Smooth muscle cell (in vitro differentiated cells): ENCODE data around the gene ABCB8. TPM values are rescaled to one million over a fixed set of nuclear protein-coding genes. Genes with fewer than 3 reads are reported as not detected.

Source experiments
- DNase-seq: peaks from one replicate; lab custom pipeline; 2025; ENCODE audit not compliant: unreplicated experiment; lab: John Stamatoyannopoulos, UW
- H2AFZ ChIP-seq: fragments of 200-600 bp; sonication (generic); 2 replicates; pipeline ENCODE4 v1.6.0; 2016; ENCODE audit warnings: antibody characterized with exemption, low read depth, mild to moderate bottlenecking
- H3F3A ChIP-seq: fragments of 200-600 bp; sonication (generic); 2 replicates; pipeline ENCODE4 v1.6.0; 2017; ENCODE audit warnings: antibody characterized with exemption, low read depth
- H3K27ac ChIP-seq: fragments of 200-600 bp; sonication (generic); 2 replicates; pipeline ENCODE4 v1.5.1; 2016; ENCODE audit warnings: low read depth, mild to moderate bottlenecking
- H3K27me3 ChIP-seq: fragments of 200-600 bp; sonication (generic); 2 replicates; pipeline ENCODE4 v1.6.1; 2016; ENCODE audit warnings: low read depth, mild to moderate bottlenecking
- H3K36me3 ChIP-seq: fragments of 200-600 bp; sonication (generic); 2 replicates; pipeline ENCODE4 v1.5.1; 2016; ENCODE audit warnings: low read depth
- H3K4me1 ChIP-seq: fragments of 200-600 bp; sonication (generic); 2 replicates; pipeline ENCODE4 v1.5.1; 2016; ENCODE audit warnings: low read depth
- H3K4me2 ChIP-seq: fragments of 200-600 bp; sonication (generic); 2 replicates; pipeline ENCODE4 v1.6.0; 2016; ENCODE audit warnings: mild to moderate bottlenecking
- H3K4me3 ChIP-seq: fragments of 200-600 bp; sonication (generic); 2 replicates; pipeline ENCODE4 v1.5.1; 2016; ENCODE audit warnings: mild to moderate bottlenecking
- H3K79me2 ChIP-seq: fragments of 200-600 bp; sonication (generic); 2 replicates; pipeline ENCODE4 v1.6.0; 2016; ENCODE audit warnings: low read depth, mild to moderate bottlenecking
- H3K9ac ChIP-seq: fragments of 200-600 bp; sonication (generic); 2 replicates; pipeline ENCODE4 v1.6.0; 2016; ENCODE audit warnings: low read depth
- H3K9me3 ChIP-seq: fragments of 200-600 bp; sonication (generic); replicated peaks from 2 replicates; pipeline ENCODE4 v1.5.1; 2016; ENCODE audit warnings: low read depth
- H4K20me1 ChIP-seq: fragments of 200-600 bp; sonication (generic); 2 replicates; pipeline ENCODE4 v1.6.0; 2016; ENCODE audit warnings: low read depth
- WGBS: methylation state at CpG from one replicate; pipeline ENCODE4 v1.1.7; 2016; ENCODE audit warnings: low lambda C conversion rate; 5-methylcytosine and 5-hydroxymethylcytosine counted together
- polyA plus RNA-seq: library from polyadenylated mRNA; unstranded; fragments of >200 nt; fragmentation: Nextera tagmentation; extraction: Ambion mirVana; gene quantifications from 2 replicates; pipeline ENCODE4 v1.2.1, GENCODE V29; 2016
- total RNA-seq: library from RNA; depleted of rRNA; stranded (reverse); fragments of >200 nt; gene quantifications from 2 replicates; pipeline ENCODE4 v1.2.3, GENCODE V29; 2014
- TF ChIP-seq, protein P1 (sequence below): fragments of 200-600 bp; sonication (generic); IDR thresholded peaks from 2 replicates; pipeline ENCODE4 v1.5.1; 2017; ENCODE audit warnings: borderline replicate concordance, mild to moderate bottlenecking, antibody characterized with exemption; ENCODE audit not compliant: insufficient read depth, poor library complexity, severe bottlenecking

Gene ABCB8
- total and polyA plus RNA-seq, 2 experiments from 2014 or later = 23.4 to 24.2 TPM

DNA sequence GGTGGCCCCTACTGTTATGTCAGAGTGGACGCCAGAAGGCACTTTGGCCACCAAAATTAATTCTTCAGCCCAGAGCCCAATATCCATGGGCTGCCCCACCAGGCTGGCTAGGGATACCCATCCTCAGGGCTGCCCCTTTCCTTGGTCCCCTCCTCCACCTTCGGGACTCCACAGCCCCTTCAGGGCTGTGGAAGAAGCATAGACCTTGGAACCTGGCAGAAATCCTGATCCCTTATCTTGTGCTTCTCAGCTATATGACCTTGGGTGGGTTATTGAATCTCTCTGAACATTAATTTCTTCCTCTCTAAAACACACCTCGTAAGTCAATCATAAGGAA is 55.5 kb downstream of the ABCB8 start:
- Histone ChIP-seq H2AFZ (no peak overlapping the region), H3K36me3 (no peaks in the 10 kb centered on the region), H4K20me1 (peaks cover 29% of the 10 kb centered on the region), H3F3A (peaks cover 23% of the 10 kb centered on the region), H3K79me2 (peaks cover 49% of the 10 kb centered on the region), H3K27ac (no peak overlapping the region), H3K4me1 (peaks cover 42% of the 10 kb centered on the region), H3K27me3 (no peaks in the 10 kb centered on the region), H3K9ac (no peak overlapping the region), H3K4me3 (peak overlapping the region; percentile 99), H3K9me3 (no peaks in the 10 kb centered on the region), H3K4me2 (peak overlapping the region; percentile 97)
- DNase-seq = no peak
- 40% methylated on average over 3 of the region's 3 CpGs for WGBS
- TF ChIP-seq, protein P1, sequence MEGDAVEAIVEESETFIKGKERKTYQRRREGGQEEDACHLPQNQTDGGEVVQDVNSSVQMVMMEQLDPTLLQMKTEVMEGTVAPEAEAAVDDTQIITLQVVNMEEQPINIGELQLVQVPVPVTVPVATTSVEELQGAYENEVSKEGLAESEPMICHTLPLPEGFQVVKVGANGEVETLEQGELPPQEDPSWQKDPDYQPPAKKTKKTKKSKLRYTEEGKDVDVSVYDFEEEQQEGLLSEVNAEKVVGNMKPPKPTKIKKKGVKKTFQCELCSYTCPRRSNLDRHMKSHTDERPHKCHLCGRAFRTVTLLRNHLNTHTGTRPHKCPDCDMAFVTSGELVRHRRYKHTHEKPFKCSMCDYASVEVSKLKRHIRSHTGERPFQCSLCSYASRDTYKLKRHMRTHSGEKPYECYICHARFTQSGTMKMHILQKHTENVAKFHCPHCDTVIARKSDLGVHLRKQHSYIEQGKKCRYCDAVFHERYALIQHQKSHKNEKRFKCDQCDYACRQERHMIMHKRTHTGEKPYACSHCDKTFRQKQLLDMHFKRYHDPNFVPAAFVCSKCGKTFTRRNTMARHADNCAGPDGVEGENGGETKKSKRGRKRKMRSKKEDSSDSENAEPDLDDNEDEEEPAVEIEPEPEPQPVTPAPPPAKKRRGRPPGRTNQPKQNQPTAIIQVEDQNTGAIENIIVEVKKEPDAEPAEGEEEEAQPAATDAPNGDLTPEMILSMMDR = no peak

DNA sequence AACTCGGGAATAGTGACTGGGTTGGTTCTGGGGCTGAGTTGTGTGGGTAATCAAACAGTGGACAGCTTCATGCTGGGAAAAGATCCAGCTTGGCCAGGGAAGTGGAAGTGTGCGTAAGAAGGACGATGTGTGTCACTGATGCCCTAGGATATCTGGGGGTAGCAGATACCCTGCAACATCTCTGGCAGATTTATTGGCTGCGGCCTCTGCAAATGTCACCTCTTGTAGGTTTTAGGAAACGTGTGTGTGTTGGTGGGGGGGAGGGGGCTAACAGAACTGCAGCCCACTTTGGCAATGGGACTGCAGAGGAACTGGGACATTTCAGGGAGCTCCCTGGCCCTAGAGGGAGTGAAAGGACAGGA is 57.1 kb downstream of the ABCB8 start:
- H2AFZ ChIP-seq = no peak overlapping the region
- peaks cover 30% of the 10 kb centered on the region for H3F3A ChIP-seq
- no peaks in the 10 kb centered on the region for H3K9me3 ChIP-seq
- peak overlapping the region; percentile 16 for H3K27ac ChIP-seq
- no peaks in the 10 kb centered on the region for H3K36me3 ChIP-seq
- no peak overlapping the region for H3K9ac ChIP-seq
- WGBS = 57% methylated on average over 5 of the region's 5 CpGs
- peaks cover 47% of the 10 kb centered on the region for H3K79me2 ChIP-seq
- H3K27me3 ChIP-seq = no peaks in the 10 kb centered on the region
- TF ChIP-seq, protein P1 = no peak
- no peak for DNase-seq
- H3K4me1 ChIP-seq = peaks cover 46% of the 10 kb centered on the region
- peak overlapping the region; percentile 95 for H3K4me2 ChIP-seq
- no peak overlapping the region for H3K4me3 ChIP-seq
- H4K20me1 ChIP-seq = peaks cover 34% of the 10 kb centered on the region

DNA sequence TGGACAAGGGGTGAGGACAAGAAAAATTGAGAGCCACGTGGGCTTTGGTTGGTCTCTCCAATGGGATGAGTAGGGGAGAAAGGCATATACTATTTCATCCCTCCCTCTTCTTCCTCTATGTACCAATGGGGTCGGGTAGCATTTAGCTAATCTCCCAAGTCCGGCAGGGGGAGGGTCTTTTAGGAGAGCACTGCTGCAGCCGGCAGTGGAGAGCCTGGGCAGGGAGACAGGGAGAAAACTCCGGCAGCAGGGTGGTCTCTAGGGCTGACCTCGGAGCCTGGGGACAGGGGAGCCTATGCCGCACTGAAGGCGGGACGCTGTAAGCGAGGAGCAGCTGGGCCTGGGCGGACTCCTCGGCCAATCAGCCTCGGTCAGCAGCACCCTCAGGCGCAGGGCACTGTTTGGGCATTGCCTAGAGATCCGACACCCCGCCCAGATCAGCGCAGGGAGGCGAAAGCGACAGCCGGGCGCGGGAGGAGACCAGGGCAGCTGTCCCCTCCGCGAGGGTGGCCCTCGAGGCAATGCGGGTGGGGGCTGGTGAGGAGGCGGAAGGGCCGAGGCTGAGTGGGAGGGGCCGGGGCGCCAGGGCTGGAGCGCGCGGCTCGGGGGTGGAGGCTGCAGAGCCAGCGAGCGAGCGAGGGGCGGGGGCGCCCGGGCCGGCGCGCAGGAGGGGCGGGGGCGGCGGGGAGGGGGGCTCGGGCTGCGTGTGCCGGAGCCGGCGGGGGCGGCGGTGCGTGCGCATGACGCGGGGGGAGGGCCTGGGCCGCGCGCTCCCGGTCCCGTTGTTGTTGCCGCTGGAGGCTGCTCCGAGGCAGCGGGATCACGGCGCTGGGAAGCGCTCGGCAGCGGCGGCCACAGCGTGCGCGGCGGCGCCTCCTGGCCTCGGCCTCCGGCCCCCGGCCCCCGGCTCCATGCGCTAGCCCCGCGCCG is 57.7 kb downstream of the ABCB8 start, which contains the start of gene AGAP3:
TSS of gene AGAP3 (plus strand) at position 785 of the 930 bp plus-strand sequence. CDS start 267 bp downstream, outside the sequence.
- H4K20me1 ChIP-seq = peaks cover 41% of the 10 kb centered on the region
- H3K27me3 ChIP-seq = no peaks in the 10 kb centered on the region
- H3K36me3 ChIP-seq = no peaks in the 10 kb centered on the region
- peaks cover 52% of the 10 kb centered on the region for H3K79me2 ChIP-seq
- H3K27ac ChIP-seq = peak within 1 kb of the TSS; percentile 93
- DNase-seq = peak; percentile 67
- H2AFZ ChIP-seq = peak within 1 kb of the TSS; percentile 84
- peaks cover 30% of the 10 kb centered on the region for H3F3A ChIP-seq
- H3K9me3 ChIP-seq = no peaks in the 10 kb centered on the region
- peak within 1 kb of the TSS; percentile 95 for H3K4me2 ChIP-seq
- TF ChIP-seq, protein P1 = no peak
- H3K4me3 ChIP-seq = peak within 1 kb of the TSS; percentile 61
- peaks cover 45% of the 10 kb centered on the region for H3K4me1 ChIP-seq
- peak within 1 kb of the TSS; percentile 84 for H3K9ac ChIP-seq
- 2% methylated on average over 23 of the region's 84 CpGs for WGBS

DNA sequence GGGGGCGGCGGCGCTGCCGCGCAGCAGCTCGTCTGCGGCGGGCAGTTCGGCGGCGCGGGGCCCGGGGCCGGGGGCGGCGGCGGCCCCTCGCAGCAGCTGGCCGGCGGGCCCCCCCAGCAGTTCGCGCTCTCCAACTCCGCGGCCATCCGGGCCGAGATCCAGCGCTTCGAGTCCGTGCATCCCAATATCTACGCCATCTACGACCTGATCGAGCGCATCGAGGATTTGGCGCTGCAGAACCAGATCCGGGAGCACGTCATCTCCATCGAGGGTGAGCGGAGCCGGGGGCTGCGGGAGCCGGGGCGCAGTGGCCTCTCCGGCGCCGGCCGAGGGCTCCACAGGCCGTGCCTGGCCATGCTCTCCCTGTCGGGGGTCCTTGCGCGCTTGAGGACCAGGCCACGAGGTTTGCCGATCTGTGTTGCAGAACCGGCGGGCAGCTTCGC is 58.6 kb downstream of the ABCB8 start:
- 0% methylated on average over 31 of the region's 56 CpGs for WGBS
- Histone ChIP-seq H3K4me2 (peak overlapping the region; percentile 92), H3K9ac (peak overlapping the region; percentile 84), H3K4me3 (peak overlapping the region; percentile 61), H3F3A (peaks cover 30% of the 10 kb centered on the region), H2AFZ (no peak overlapping the region), H3K4me1 (peaks cover 37% of the 10 kb centered on the region), H3K27ac (peak overlapping the region; percentile 93), H4K20me1 (peaks cover 49% of the 10 kb centered on the region), H3K36me3 (no peaks in the 10 kb centered on the region), H3K27me3 (no peaks in the 10 kb centered on the region), H3K9me3 (no peaks in the 10 kb centered on the region), H3K79me2 (peaks cover 60% of the 10 kb centered on the region)
- no peak for DNase-seq
- TF ChIP-seq, protein P1 = no peak
